Measurements from ENCODE around the gene USP21. TPM values are rescaled to one million over a fixed set of nuclear protein-coding genes. Genes with fewer than 3 reads are reported as not detected.

USP21 gene
- total and polyA plus RNA-seq, 2 donors (not counting 3 experiments of a cell fraction or from before 2014, with no cell fraction given): 19.7 to 29.2 TPM

DNA sequence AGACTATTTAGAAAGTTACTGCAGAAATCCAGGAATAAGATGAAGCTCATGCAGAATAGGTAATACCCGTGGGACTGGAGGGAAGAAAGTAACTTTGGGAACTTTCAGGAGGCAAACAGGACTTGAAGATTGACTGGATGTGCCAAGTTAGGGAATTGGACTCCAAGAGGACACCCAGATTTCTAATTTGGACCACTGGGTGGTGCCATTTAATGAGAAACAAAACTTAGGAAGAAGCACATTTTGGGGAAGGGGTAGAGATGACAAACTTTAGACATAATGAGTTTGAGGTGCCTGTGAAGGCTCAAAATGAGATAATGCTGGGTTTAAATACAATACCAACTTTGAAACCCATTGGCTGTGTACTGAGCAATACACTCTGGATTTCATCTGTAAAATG lies 21.3 kb downstream of the USP21 start:
- TF ChIP-seq CTCF (IDR thresholded peaks at IDR 0.05; ENCODE audit: extremely low read depth in 1 of 2, insufficient read depth in 1 of 2, low read depth in 1 of 2, low read length in 2 of 2) (peak; percentile 10 to 13), MYC (IDR thresholded peaks at IDR 0.05; ENCODE audit: low read depth, low read length) (no peak)
- Histone ChIP-seq H3K9me1 (replicated peaks; ENCODE audit: control insufficient read depth, extremely low read depth, insufficient read depth, low read length) (no peaks in the 10 kb centered on the region), H3K4me3 (replicated peaks in 1 of 3; ENCODE audit: insufficient read depth in 1 of 3, low read depth in 1 of 3, low read length in 3 of 3) (no peak overlapping the region), H3K4me1 (ENCODE audit: control insufficient read depth, extremely low read depth, insufficient read depth, low read length) (peaks cover 23% of the 10 kb centered on the region), H3K36me3 (ENCODE audit: control insufficient read depth in 2 of 2, extremely low read depth in 1 of 2, insufficient read depth in 2 of 2, low read length in 2 of 2) (no peaks in the 10 kb centered on the region), H3K9ac (replicated peaks; ENCODE audit: extremely low read depth, insufficient read depth, low read length) (no peak overlapping the region), H3K4me2 (ENCODE audit: insufficient read depth, low read length) (no peak overlapping the region), H2AFZ (ENCODE audit: low read depth, low read length) (no peak overlapping the region), H3K27me3 (ENCODE audit: control insufficient read depth in 2 of 2, insufficient read depth in 2 of 2, low read length in 2 of 2) (no peaks in the 10 kb centered on the region), H3K27ac (ENCODE audit: insufficient read depth, low read depth, low read length) (no peak overlapping the region), H4K20me1 (replicated peaks; ENCODE audit: control insufficient read depth, extremely low read depth, insufficient read depth, low read length) (no peaks in the 10 kb centered on the region), H3K9me3 (replicated peaks; ENCODE audit: control insufficient read depth, insufficient read depth, low read length) (no peaks in the 10 kb centered on the region), H3K79me2 (ENCODE audit: control insufficient read depth, insufficient read depth, low read length) (peaks cover 8% of the 10 kb centered on the region)
- BruUV-seq (replicated peaks): no TSS peak
- DNase-seq (ENCODE audit: low read depth, low spot score) (no peak), FAIRE-seq (peak; percentile 33)
- dilution Hi-C loops (cut with MboI; ENCODE audit: extremely low pct_ligation_motif_present, low sequenced_read_pairs): no loop called here
- ChIA-PET CTCF (interaction anchor here (0.6 to 2.8 kb wide), 5 partner anchors 9 to 202 kb away, joined by 3 to 10 read pairs (median 6); partner anchors contain the start of genes PPOX and TOMM40L), POLR2A (interaction anchor here (0.7 kb wide), 1 partner anchor 14 kb away, joined by 5 read pairs; the partner anchor contains the start of gene PPOX)
- intact Hi-C loops (cut with micrococcal nuclease): no loop called here

GRCh38 chr1:161182214-161182613 lies 22.9 kb downstream of the USP21 start:
- no peaks in the 10 kb centered on the region for H3K9me1 ChIP-seq (replicated peaks; ENCODE audit: control insufficient read depth, extremely low read depth, insufficient read depth, low read length)
- H2AFZ ChIP-seq (ENCODE audit: low read depth, low read length): peak overlapping the region; percentile 55
- H3K36me3 ChIP-seq (ENCODE audit: control insufficient read depth in 2 of 2, extremely low read depth in 1 of 2, insufficient read depth in 2 of 2, low read length in 2 of 2): no peaks in the 10 kb centered on the region
- BruUV-seq (replicated peaks): no TSS peak
- H3K9me3 ChIP-seq (replicated peaks; ENCODE audit: control insufficient read depth, insufficient read depth, low read length): no peaks in the 10 kb centered on the region
- H4K20me1 ChIP-seq (replicated peaks; ENCODE audit: control insufficient read depth, extremely low read depth, insufficient read depth, low read length): no peaks in the 10 kb centered on the region
- dilution Hi-C loops (cut with MboI; ENCODE audit: extremely low pct_ligation_motif_present, low sequenced_read_pairs): no loop called here
- no peaks in the 10 kb centered on the region for H3K79me2 ChIP-seq (ENCODE audit: control insufficient read depth, insufficient read depth, low read length)
- no peak overlapping the region for H3K27ac ChIP-seq (ENCODE audit: insufficient read depth, low read depth, low read length)
- no peak overlapping the region for H3K9ac ChIP-seq (replicated peaks; ENCODE audit: extremely low read depth, insufficient read depth, low read length)
- no peak overlapping the region for H3K4me3 ChIP-seq (replicated peaks in 1 of 3; ENCODE audit: insufficient read depth in 1 of 3, low read depth in 1 of 3, low read length in 3 of 3)
- ChIA-PET CTCF (interaction anchor here (1.5 to 2.8 kb wide), 7 partner anchors 10 to 200 kb away, joined by 5 to 15 read pairs (median 8); partner anchors contain the start of genes NDUFS2, PPOX and TOMM40L), POLR2A (no interaction called here)
- DNase-seq (ENCODE audit: low read depth, low spot score): no peak
- FAIRE-seq: peak; percentile 56
- TF ChIP-seq FOS (IDR thresholded peaks at IDR 0.05; ENCODE audit: borderline replicate concordance, insufficient read depth, low read length) (peak; percentile 25), GATA2 (IDR thresholded peaks at IDR 0.05; ENCODE audit: insufficient read depth, insufficient read length, low read depth, low read length) (no peak)
- peaks cover 25% of the 10 kb centered on the region for H3K4me1 ChIP-seq (ENCODE audit: control insufficient read depth, extremely low read depth, insufficient read depth, low read length)
- no peaks in the 10 kb centered on the region for H3K27me3 ChIP-seq (ENCODE audit: control insufficient read depth in 2 of 2, insufficient read depth in 2 of 2, low read length in 2 of 2)
- intact Hi-C loops (cut with micrococcal nuclease): no loop called here
- H3K4me2 ChIP-seq (ENCODE audit: insufficient read depth, low read length): no peak overlapping the region

All from endothelial cell of umbilical vein (primary cell).